IMR-90 (cell line): ENCODE measurements around the gene GJC2. TPM values are rescaled to one million over a fixed set of nuclear protein-coding genes. Genes with fewer than 3 reads are reported as not detected.

Experiments
- ATAC-seq: fragments of 200-7000 bp; cut with Tn5 transposase; 2 replicates; pipeline ENCODE4 v1.9.1; 2020; ENCODE audit warnings: low read depth, mild to moderate bottlenecking, moderate library complexity
- BruUV-seq: library from RNA; stranded (reverse); fragments of 400-500 nt; replicated peaks from 2 replicates; lab custom pipeline; 2021; lab: Mats Ljungman, UMichigan
- CTCF ChIA-PET: fragments of 300-600 bp; formaldehyde crosslinking; extraction: SDS; loops from one replicate; lab custom pipeline; 2021; ENCODE audit warnings: antibody characterized with exemption; lab: Yijun Ruan, JAX
- POLR2A ChIA-PET: fragments of 300-600 bp; sonication (Branson Sonifier 250); formaldehyde crosslinking; loops from one replicate; lab custom pipeline; 2022; ENCODE audit warnings: antibody characterized with exemption; ENCODE audit not compliant: unreplicated experiment; lab: Charles Lee
- DNase-seq: peaks from one replicate; pipeline ENCODE4 v3.0.0; 2013
- H2AFZ ChIP-seq: replicated peaks from 2 replicates; pipeline ENCODE3; 2013; ENCODE audit warnings: low read length, mild to moderate bottlenecking; ENCODE audit not compliant: poor library complexity
- H2AK5ac ChIP-seq: 2 replicates; pipeline ENCODE4 v1.6.1; 2013; ENCODE audit warnings: low read depth, low read length, inconsistent platforms
- H2AK9ac ChIP-seq: replicated peaks from 2 replicates; pipeline ENCODE3; 2013; ENCODE audit warnings: mild to moderate bottlenecking, low read depth, low read length, moderate library complexity; ENCODE audit not compliant: poor library complexity
- H2BK120ac ChIP-seq: 2 replicates; pipeline ENCODE4 v1.6.1; 2013; ENCODE audit warnings: low read depth, low read length, inconsistent platforms
- H2BK15ac ChIP-seq: 3 replicates; pipeline ENCODE4 v1.6.1; 2013; ENCODE audit warnings: low read depth, low read length, inconsistent platforms
- H2BK20ac ChIP-seq: 2 replicates; pipeline ENCODE4 v1.6.1; 2013; ENCODE audit warnings: low read depth, mild to moderate bottlenecking, inconsistent platforms, low read length, moderate library complexity
- H2BK5ac ChIP-seq: 2 replicates; pipeline ENCODE4 v1.6.1; 2013; ENCODE audit warnings: mild to moderate bottlenecking, low read depth, low read length, inconsistent platforms; ENCODE audit not compliant: poor library complexity, severe bottlenecking
- H3K14ac ChIP-seq: replicated peaks from 2 replicates; pipeline ENCODE4 v1.6.1; 2013; ENCODE audit warnings: low read depth, low read length, inconsistent platforms
- H3K18ac ChIP-seq: 2 replicates; pipeline ENCODE4 v1.6.1; 2013; ENCODE audit warnings: low read depth, low read length, control low read depth
- H3K23ac ChIP-seq: 2 replicates; pipeline ENCODE4 v1.6.1; 2013; ENCODE audit warnings: low read depth, low read length, inconsistent platforms
- H3K27ac ChIP-seq: 2 replicates; pipeline ENCODE4 v1.5.1; 2013; ENCODE audit warnings: mild to moderate bottlenecking, control low read depth, low read length; ENCODE audit not compliant: insufficient read depth
- H3K27me3 ChIP-seq: 2 replicates; pipeline ENCODE4 v1.6.1; 2013; ENCODE audit warnings: low read length; ENCODE audit not compliant: control insufficient read depth, insufficient read depth
- H3K36me3 ChIP-seq: 2 replicates; pipeline ENCODE4 v1.6.1; 2013; ENCODE audit warnings: low read length, mixed read lengths; ENCODE audit not compliant: control insufficient read depth, insufficient read depth
- H3K4ac ChIP-seq: 2 replicates; pipeline ENCODE4 v1.6.1; 2013; ENCODE audit warnings: low read depth, low read length, inconsistent platforms
- H3K4me1 ChIP-seq: 2 replicates; pipeline ENCODE4 v1.6.1; 2013; ENCODE audit warnings: low read length, mixed read lengths; ENCODE audit not compliant: control insufficient read depth, insufficient read depth
- H3K4me2 ChIP-seq: 2 replicates; pipeline ENCODE4 v1.6.1; 2013; ENCODE audit warnings: low read depth, mild to moderate bottlenecking, control low read depth, low read length, moderate library complexity
- H3K4me3 ChIP-seq: 2 replicates; pipeline ENCODE4 v1.5.1; 2013; ENCODE audit warnings: low read depth, mild to moderate bottlenecking, control low read depth, low read length, moderate library complexity; ENCODE audit not compliant: insufficient read depth
- H3K56ac ChIP-seq: 2 replicates; pipeline ENCODE4 v1.6.1; 2013; ENCODE audit warnings: low read length, inconsistent platforms; ENCODE audit not compliant: insufficient read depth; ENCODE audit errors: extremely low read depth
- H3K79me1 ChIP-seq, 2 experiments: 2 replicates each; pipeline ENCODE4 v1.6.1; 2013; ENCODE audit warnings: low read length in 2 of 2, inconsistent platforms in 1 of 2, low read depth in 1 of 2
- H3K9ac ChIP-seq: 2 replicates; pipeline ENCODE4 v1.6.1; 2013; ENCODE audit warnings: low read depth, low read length, control low read depth
- H3K9me1 ChIP-seq: 2 replicates; pipeline ENCODE4 v1.6.1; 2013; ENCODE audit warnings: low read length, inconsistent platforms; ENCODE audit not compliant: insufficient read depth
- H3K9me3 ChIP-seq: 2 replicates; pipeline ENCODE4 v1.6.1; 2013; ENCODE audit warnings: low read length; ENCODE audit not compliant: control insufficient read depth, insufficient read depth
- H4K20me1 ChIP-seq: 2 replicates; pipeline ENCODE4 v1.6.1; 2013; ENCODE audit warnings: low read length, inconsistent platforms; ENCODE audit not compliant: insufficient read depth
- H4K5ac ChIP-seq: 2 replicates; pipeline ENCODE4 v1.6.1; 2013; ENCODE audit warnings: mild to moderate bottlenecking, low read depth, low read length, control low read depth
- H4K8ac ChIP-seq, 2 experiments: 2 replicates each; pipeline ENCODE4 v1.6.1; 2013; ENCODE audit warnings: low read depth in 2 of 2, low read length in 2 of 2, control low read depth in 1 of 2, inconsistent platforms in 1 of 2
- H4K91ac ChIP-seq: 2 replicates; pipeline ENCODE4 v1.6.1; 2013; ENCODE audit warnings: low read depth, low read length, inconsistent platforms; ENCODE audit not compliant: insufficient read depth
- BHLHE40 ChIP-seq: fragments of 150-350 bp; IDR thresholded peaks from 2 replicates; pipeline ENCODE4 v1.6.1; 2016; ENCODE audit warnings: mild to moderate bottlenecking, low read depth, low read length
- CEBPB ChIP-seq: IDR thresholded peaks from 2 replicates; pipeline ENCODE4 v1.6.1; 2012; ENCODE audit warnings: low read depth, low read length, improper control_type of control experiment
- CHD1 ChIP-seq: IDR thresholded peaks from 2 replicates; pipeline ENCODE4 v1.6.1; 2012; ENCODE audit warnings: low read depth, low read length, improper control_type of control experiment
- CTCF ChIP-seq: conservative IDR thresholded peaks from 2 replicates; pipeline ENCODE4 v1.5.1; 2012; ENCODE audit warnings: mild to moderate bottlenecking, low read depth, low read length, improper control_type of control experiment
- ELK1 ChIP-seq: fragments of 150-350 bp; IDR thresholded peaks from 2 replicates; pipeline ENCODE4 v1.6.1; 2016; ENCODE audit warnings: low read depth, mild to moderate bottlenecking, low read length, moderate library complexity, borderline replicate concordance
- FOS ChIP-seq: fragments of 150-350 bp; IDR thresholded peaks from 2 replicates; pipeline ENCODE4 v1.6.1; 2016; ENCODE audit warnings: low read depth, low read length
- MAFK ChIP-seq: IDR thresholded peaks from 2 replicates; pipeline ENCODE4 v1.6.1; 2012; ENCODE audit warnings: low read depth, low read length, improper control_type of control experiment
- MAZ ChIP-seq: IDR thresholded peaks from 2 replicates; pipeline ENCODE4 v1.6.1; 2012; ENCODE audit warnings: low read depth, mild to moderate bottlenecking, low read length, improper control_type of control experiment, moderate library complexity, borderline replicate concordance
- MXI1 ChIP-seq: IDR thresholded peaks from 2 replicates; pipeline ENCODE4 v1.6.1; 2012; ENCODE audit warnings: low read depth, mild to moderate bottlenecking, low read length, moderate library complexity, borderline replicate concordance
- NFE2L2 ChIP-seq: fragments of 150-350 bp; IDR thresholded peaks from 2 replicates; pipeline ENCODE4 v1.6.1; 2016; ENCODE audit warnings: low read depth, mild to moderate bottlenecking, low read length
- POLR2A ChIP-seq: IDR thresholded peaks from 2 replicates; pipeline ENCODE4 v1.6.1; 2012; ENCODE audit warnings: mild to moderate bottlenecking, low read depth, low read length
- RAD21 ChIP-seq: IDR thresholded peaks from 2 replicates; pipeline ENCODE4 v1.6.1; 2012; ENCODE audit warnings: low read length, improper control_type of control experiment
- RCOR1 ChIP-seq: IDR thresholded peaks from 2 replicates; pipeline ENCODE4 v1.6.1; 2012; ENCODE audit warnings: mild to moderate bottlenecking, low read length, improper control_type of control experiment; ENCODE audit not compliant: insufficient replicate concordance
- RFX5 ChIP-seq: IDR thresholded peaks from 2 replicates; pipeline ENCODE4 v1.8.0; 2012; ENCODE audit warnings: low read depth, mild to moderate bottlenecking, low read length, moderate library complexity
- SMC3 ChIP-seq: fragments of 150-350 bp; IDR thresholded peaks from 2 replicates; pipeline ENCODE4 v1.6.1; 2016; ENCODE audit warnings: low read depth, mild to moderate bottlenecking, antibody characterized with exemption, low read length, moderate library complexity
- USF2 ChIP-seq: fragments of 150-350 bp; IDR thresholded peaks from 2 replicates; pipeline ENCODE4 v1.6.1; 2017; ENCODE audit warnings: mild to moderate bottlenecking, antibody characterized with exemption, low read length, low read depth
- WGBS, 2 experiments: methylation state at CpG; one replicate each; pipeline versions ENCODE4 v1.1.5 to v1.1.7; 2013; ENCODE audit warnings: missing lambda C conversion rate in 2 of 2; ENCODE audit not compliant: insufficient read length in 1 of 2; ENCODE audit errors: extremely low coverage in 2 of 2; 5-methylcytosine and 5-hydroxymethylcytosine counted together
- dilution Hi-C: fragments of 300-500 bp; cut with HindIII; formaldehyde crosslinking; loops from one replicate; pipeline ENCODE4 v1.14.3; 2018; ENCODE audit warnings: low sequenced_read_pairs; ENCODE audit not compliant: unreplicated experiment
- in situ Hi-C: fragments of 300-500 bp; cut with MboI; formaldehyde crosslinking; loops from 3 replicates; pipeline ENCODE4 v1.14.3; 2019; ENCODE audit warnings: low sequenced_read_pairs, inconsistent platforms, mixed read lengths
- intact Hi-C: fragments of 100-400 bp; cut with micrococcal nuclease; formaldehyde crosslinking; loops from 2 replicates; pipeline ENCODE4 v1.10.0; 2022
- polyA plus RNA-seq, 3 experiments: library from polyadenylated mRNA; depleted of rRNA; stranded (reverse); fragments of >200 nt; gene quantifications; 2 replicates each; pipeline ENCODE4 v1.2.3, GENCODE V29; 2012; ENCODE audit warnings: low replicate concordance in 1 of 3
- total RNA-seq: library from RNA; depleted of rRNA; stranded (reverse); fragments of >200 nt; gene quantifications from 2 replicates; pipeline ENCODE4 v1.2.3, GENCODE V29; 2012

GJC2 gene
- total and polyA plus RNA-seq, 2 of the 4 experiments (the other 2 are of a cell fraction), result 1.1 to 1.7 TPM

GRCh38 chr1:228112617-228113016 is 37.1 kb upstream of the GJC2 start:
- Histone ChIP-seq H3K14ac (no peak overlapping the region), H2BK5ac (no peak overlapping the region), H3K4me1 (peaks cover 3% of the 10 kb centered on the region), H3K56ac (no peak overlapping the region), H3K9ac (no peak overlapping the region), H3K4me3 (no peak overlapping the region), H3K9me3 (no peaks in the 10 kb centered on the region), H3K27ac (no peak overlapping the region), H3K36me3 (peaks cover under 1% of the 10 kb centered on the region; the same call in 1 of the 2 replicates), H2AK5ac (no peak overlapping the region), H3K4ac (no peak overlapping the region), H2BK120ac (no peak overlapping the region), H3K79me1 (peaks cover 11 to 30% of the 10 kb centered on the region in 2 experiments; a peak in 3 of 4 replicates), H2BK20ac (no peak overlapping the region), H4K20me1 (no peaks in the 10 kb centered on the region), H4K8ac (no peak overlapping the region), H2BK15ac (no peak overlapping the region), H3K18ac (no peak overlapping the region), H3K4me2 (no peak overlapping the region), H3K9me1 (no peaks in the 10 kb centered on the region), H4K91ac (no peak overlapping the region), H3K27me3 (no peaks in the 10 kb centered on the region), H4K5ac (no peak overlapping the region), H2AFZ (no peak overlapping the region), H2AK9ac (no peak overlapping the region), H3K23ac (no peak overlapping the region)
- ATAC-seq (no peak), DNase-seq (no peak)
- WGBS, 2 experiments, result no CpG with 5 or more reads among the region's 1 CpG
- in situ Hi-C loops (no loop called here), dilution Hi-C loops (no loop called here), intact Hi-C loops (no loop called here)
- TF ChIP-seq NFE2L2 (no peak), ELK1 (no peak), CHD1 (no peak), POLR2A (no peak), MAFK (no peak), USF2 (no peak), SMC3 (no peak), MAZ (no peak), MXI1 (no peak), RAD21 (no peak), CEBPB (no peak), BHLHE40 (no peak), RCOR1 (no peak), CTCF (no peak), RFX5 (no peak), FOS (no peak)
- POLR2A ChIA-PET, result interaction anchor here (0.7 kb wide), 1 partner anchor 22 kb away, joined by 3 read pairs; no protein-coding TSS in a partner anchor
- BruUV-seq, result no TSS peak
- CTCF ChIA-PET, result interaction anchor here (1.4 kb wide), 1 partner anchor 18 kb away, joined by 5 read pairs; no protein-coding TSS in a partner anchor
